Common myeloid progenitor, CD34-positive (primary cell): Measurements from ENCODE around the gene EXOC3L2.
A peak's percentile ranks its signal among the peaks of the same experiment; 100 is the strongest.

ENCODE experiments used
- CTCF ChIA-PET: fragments of 350-600 bp; sonication (Branson Sonifier 250); formaldehyde crosslinking; loops from one replicate; lab custom pipeline; 2021; ENCODE audit warnings: antibody characterized with exemption; lab: Charles Lee
- POLR2A ChIA-PET: fragments of 350-600 bp; sonication (Branson Sonifier 250); formaldehyde crosslinking; loops from one replicate; lab custom pipeline; 2021; ENCODE audit warnings: antibody characterized with exemption; lab: Charles Lee
- DNase-seq, 3 donors: peaks; one replicate each; pipeline versions ENCODE4 v3.0.0 to v3.0.0-alpha.2; 2013
- H3K27ac ChIP-seq, 2 experiments: 1 replicate in 1 of 2; 2 replicates in 1 of 2; pipeline ENCODE4 v1.7.0; 2013; ENCODE audit warnings: inconsistent platforms in 2 of 2, low read length in 2 of 2, mild to moderate bottlenecking in 2 of 2, low read depth in 1 of 2, moderate library complexity in 1 of 2; ENCODE audit not compliant: severe bottlenecking in 2 of 2, insufficient read depth in 1 of 2, poor library complexity in 1 of 2
- H3K27me3 ChIP-seq, 5 experiments: replicated peaks in 2 of 5; 1 replicate in 3 of 5; 2 replicates in 2 of 5; pipeline versions ENCODE4 v1.6.1 to v1.7.0; 2013; ENCODE audit warnings: low read length in 4 of 5, mild to moderate bottlenecking in 2 of 5, moderate library complexity in 2 of 5, inconsistent platforms in 1 of 5; ENCODE audit not compliant: insufficient read depth in 5 of 5, control insufficient read depth in 4 of 5
- H3K36me3 ChIP-seq, 4 experiments: 1 replicate in 2 of 4; 2 replicates in 2 of 4; pipeline versions ENCODE4 v1.6.1 to v1.7.0; 2013; ENCODE audit warnings: low read length in 3 of 4, control low read depth in 1 of 4, mild to moderate bottlenecking in 1 of 4; ENCODE audit not compliant: control insufficient read depth in 4 of 4, insufficient read depth in 4 of 4
- H3K4me1 ChIP-seq, 4 experiments: 1 replicate in 3 of 4; 2 replicates in 1 of 4; pipeline versions ENCODE4 v1.6.1 to v1.7.1; 2013; ENCODE audit warnings: low read length in 3 of 4, mild to moderate bottlenecking in 3 of 4, control low read depth in 1 of 4, inconsistent platforms in 1 of 4, moderate library complexity in 1 of 4; ENCODE audit not compliant: control insufficient read depth in 4 of 4, insufficient read depth in 4 of 4; ENCODE audit errors: control extremely low read depth in 1 of 4
- H3K4me3 ChIP-seq, 7 experiments: 1 replicate in 4 of 7; 2 replicates in 3 of 7; pipeline versions ENCODE4 v1.5.1 to v1.7.0; 2013; ENCODE audit warnings: mild to moderate bottlenecking in 7 of 7, low read length in 6 of 7, moderate library complexity in 6 of 7, inconsistent platforms in 2 of 7, low read depth in 2 of 7, control low read depth in 1 of 7; ENCODE audit not compliant: insufficient read depth in 4 of 7, control insufficient read depth in 1 of 7; ENCODE audit errors: extremely low read depth in 1 of 7
- H3K9me3 ChIP-seq, 5 experiments: 1 replicate in 4 of 5; 2 replicates in 1 of 5; pipeline versions ENCODE4 v1.6.1 to v1.7.1; 2013; ENCODE audit warnings: low read length in 4 of 5, mild to moderate bottlenecking in 2 of 5, inconsistent platforms in 1 of 5, low read depth in 1 of 5, moderate library complexity in 1 of 5; ENCODE audit not compliant: control insufficient read depth in 4 of 5, insufficient read depth in 2 of 5; ENCODE audit errors: control extremely low read depth in 1 of 5
- WGBS: methylation state at CpG from one replicate; pipeline ENCODE4 v1.1.5; 2013; ENCODE audit not compliant: insufficient coverage; 5-methylcytosine and 5-hydroxymethylcytosine counted together

The EXOC3L2 gene

DNA sequence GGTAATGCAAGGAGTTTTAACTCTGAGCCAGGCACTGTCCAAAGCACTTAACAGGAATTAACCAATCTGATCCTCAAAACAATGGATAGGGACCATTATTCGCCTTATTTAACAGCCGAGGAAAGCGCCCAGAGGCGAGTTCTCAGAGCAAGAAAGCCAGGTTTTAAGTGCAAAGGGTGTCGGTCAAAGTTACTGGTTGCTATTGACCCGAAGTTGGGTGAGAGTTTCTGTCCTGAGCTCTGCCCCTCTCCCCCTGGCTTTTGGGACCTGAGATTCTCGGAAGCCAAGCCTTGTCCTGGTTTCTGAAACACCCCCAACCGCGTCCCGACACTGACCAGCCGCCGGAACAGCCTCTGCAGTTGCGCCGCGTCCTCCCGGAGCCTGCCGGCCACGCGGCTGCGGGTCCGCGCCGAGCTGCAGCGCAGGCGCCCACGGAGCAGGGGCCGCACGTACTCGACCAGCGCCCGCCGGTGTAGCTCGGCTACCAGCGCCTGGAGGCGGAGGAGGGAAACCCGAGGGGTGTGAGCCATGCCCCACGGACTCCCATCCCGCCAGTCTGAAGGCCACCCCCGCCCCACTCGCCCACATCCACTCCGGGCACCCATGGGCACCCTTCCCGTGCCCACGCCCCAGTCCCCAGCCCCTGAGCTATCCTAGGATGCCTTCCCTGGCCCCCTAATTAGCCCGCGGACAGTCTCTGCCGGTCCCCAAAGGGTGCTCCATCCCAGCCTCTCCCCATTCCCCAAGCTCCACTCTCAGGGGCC lies 27.8 kb downstream of the EXOC3L2 start:
- Histone ChIP-seq H3K36me3 (no peaks in the 10 kb centered on the region), H3K9me3 (no peaks in the 10 kb centered on the region), H3K27ac (no peak overlapping the region), H3K4me3 (no peak overlapping the region), H3K27me3 (peaks cover 0 to 40% (median 22%) of the 10 kb centered on the region in 5 experiments), H3K4me1 (peaks cover 0 to 15% (median 10%) of the 10 kb centered on the region in 4 experiments)
- DNase-seq = no peak
- ChIA-PET POLR2A (no interaction called here), CTCF (interaction anchor here (1.4 kb wide), 1 partner anchor 19 kb away, joined by 4 read pairs; no protein-coding TSS in a partner anchor)
- 38% methylated on average over 30 of the region's 46 CpGs for WGBS

DNA sequence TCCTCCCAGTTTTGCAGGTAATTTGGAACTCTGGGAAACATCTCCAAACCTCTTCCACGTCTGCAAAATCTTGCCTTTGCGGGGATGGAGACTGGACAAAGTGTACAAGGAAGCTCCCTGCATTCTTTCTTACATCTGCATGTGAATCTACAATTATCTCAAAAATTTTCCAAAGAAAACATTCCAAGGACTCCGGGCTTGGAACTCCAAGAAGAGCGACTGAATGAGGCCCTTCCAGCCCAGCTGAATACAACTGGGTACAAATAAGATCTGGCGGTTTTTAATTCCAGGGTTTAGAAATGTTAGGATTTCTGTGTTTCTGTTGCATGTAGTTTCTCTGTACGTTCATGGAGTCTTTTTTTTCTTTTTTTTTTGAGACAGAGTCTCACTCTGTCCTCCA lies 28.5 kb downstream of the EXOC3L2 start:
- H3K27ac ChIP-seq = no peak overlapping the region
- no peak overlapping the region for H3K4me3 ChIP-seq
- DNase-seq = no peak
- no peaks in the 10 kb centered on the region for H3K36me3 ChIP-seq
- WGBS = 81% methylated on average over 6 of the region's 6 CpGs
- ChIA-PET CTCF (no interaction called here), POLR2A (no interaction called here)
- peaks cover 0 to 21% (median 14%) of the 10 kb centered on the region in 4 experiments for H3K4me1 ChIP-seq
- peaks cover 0 to 40% (median 22%) of the 10 kb centered on the region in 5 experiments for H3K27me3 ChIP-seq
- no peaks in the 10 kb centered on the region for H3K9me3 ChIP-seq

DNA sequence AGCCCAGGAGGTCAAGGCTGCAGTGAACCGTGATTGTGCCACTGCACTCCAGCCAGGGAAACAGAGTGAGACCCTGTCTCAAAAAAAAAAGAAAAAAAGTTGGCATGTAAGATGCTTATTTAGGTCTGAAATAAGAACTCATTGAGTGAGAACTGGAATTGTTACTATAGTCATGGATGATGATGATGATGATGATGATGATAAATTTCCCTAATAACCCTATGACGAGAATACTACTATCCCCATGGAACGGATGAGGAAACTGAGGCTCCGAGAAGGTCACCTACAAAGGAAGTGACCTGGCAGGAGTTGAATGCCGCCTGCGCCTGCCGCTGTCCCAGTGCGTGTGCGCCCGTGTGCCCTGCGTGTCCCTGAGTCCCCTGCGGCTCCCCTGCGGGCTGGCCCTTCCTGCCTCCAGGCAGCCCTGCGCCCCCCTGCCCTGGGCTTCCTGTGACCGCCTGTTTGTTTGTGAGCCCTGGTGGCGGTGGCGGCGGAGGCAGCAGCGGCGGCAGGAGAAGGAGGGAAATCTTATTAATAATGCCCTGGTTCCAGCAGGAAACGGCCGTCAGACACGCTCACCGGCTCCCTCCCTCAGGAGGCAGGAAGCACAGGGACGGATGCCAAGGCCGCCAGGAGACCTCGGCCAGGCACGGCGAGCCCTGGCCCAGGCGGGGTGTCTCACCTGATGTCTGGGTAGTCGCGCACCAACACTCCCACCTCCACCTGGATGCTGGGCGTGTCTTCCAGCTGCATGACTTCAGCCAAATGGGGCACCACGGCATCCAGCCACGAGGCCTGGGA lies 29.6 kb downstream of the EXOC3L2 start:
- WGBS = 3% methylated on average over 24 of the region's 35 CpGs
- Histone ChIP-seq H3K9me3 (no peaks in the 10 kb centered on the region), H3K4me1 (peaks cover 0 to 32% (median 25%) of the 10 kb centered on the region in 4 experiments), H3K27me3 (peaks cover 0 to 40% (median 22%) of the 10 kb centered on the region in 5 experiments), H3K4me3 (peak overlapping the region in 4 of 7 experiments; percentile 7 to 52 (median 32)), H3K27ac (no peak overlapping the region), H3K36me3 (no peaks in the 10 kb centered on the region)
- DNase-seq = peak in 1 of 3 donors; percentile 38
- ChIA-PET CTCF (no interaction called here), POLR2A (no interaction called here)

DNA sequence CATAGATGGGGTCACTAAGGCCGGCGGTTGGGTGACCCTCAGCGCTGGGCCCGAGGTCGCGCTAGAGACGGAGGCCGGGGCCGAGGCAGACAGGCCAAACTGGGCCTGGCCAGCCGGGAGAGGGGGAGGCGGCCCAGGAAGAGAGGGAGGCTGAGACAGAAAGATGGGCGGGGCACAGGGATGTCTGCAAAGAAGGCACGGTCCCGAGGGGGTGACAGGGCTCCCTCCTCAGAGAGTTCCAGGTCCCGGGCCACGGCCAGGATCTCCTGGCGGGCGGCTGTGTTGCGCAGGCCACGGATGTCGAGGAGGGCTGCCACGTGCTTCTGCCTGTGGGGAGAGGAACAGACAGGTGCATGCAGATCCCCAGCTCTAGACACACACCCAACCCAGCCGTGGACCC lies 32.2 kb downstream of the EXOC3L2 start:
- POLR2A ChIA-PET = no interaction called here
- H3K27ac ChIP-seq = no peak overlapping the region
- DNase-seq = no peak
- no peaks in the 10 kb centered on the region for H3K9me3 ChIP-seq
- CTCF ChIA-PET = interaction anchor here (1.3 to 1.5 kb wide), 2 partner anchors 9 to 12 kb away, joined by 4 to 5 read pairs; no protein-coding TSS in a partner anchor
- 98% methylated on average over 21 of the region's 23 CpGs for WGBS
- H3K27me3 ChIP-seq = peaks cover 0 to 30% (median 20%) of the 10 kb centered on the region in 5 experiments
- H3K4me3 ChIP-seq = no peak overlapping the region
- H3K36me3 ChIP-seq = no peaks in the 10 kb centered on the region
- H3K4me1 ChIP-seq = peaks cover 0 to 33% (median 26%) of the 10 kb centered on the region in 4 experiments

DNA sequence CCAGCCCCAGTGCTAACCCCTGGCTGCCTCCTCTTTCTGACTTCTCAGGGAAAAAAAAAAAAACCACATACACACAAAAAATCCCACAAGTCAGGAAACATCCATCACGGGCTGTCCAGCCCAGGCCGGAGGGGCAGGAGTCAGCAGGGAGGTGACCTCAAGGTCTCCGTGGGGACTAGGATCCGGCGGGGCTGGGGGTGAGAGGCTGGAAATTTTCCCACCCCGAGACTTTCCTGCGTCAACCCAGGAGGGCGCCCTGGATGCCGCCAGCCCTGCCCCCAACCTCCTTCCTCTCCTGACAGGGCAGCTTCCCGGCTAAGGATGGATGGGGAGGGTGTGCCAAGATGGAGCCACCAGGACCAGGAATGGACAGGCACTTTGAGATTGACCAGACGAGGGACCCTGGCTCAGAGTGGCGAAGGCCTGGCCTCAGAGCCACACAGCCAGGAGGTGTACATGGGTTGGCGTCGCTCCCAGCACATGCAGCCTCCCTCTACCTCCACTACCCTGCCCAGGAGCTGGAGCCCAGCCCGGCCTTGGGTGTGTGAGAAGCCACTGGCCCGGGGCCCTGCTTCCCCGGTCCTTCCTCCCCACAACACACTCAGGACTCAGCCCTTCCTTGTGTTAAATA lies 33.3 kb downstream of the EXOC3L2 start:
- ChIA-PET CTCF (interaction anchor here (0.8 to 1.5 kb wide), 2 partner anchors 11 to 127 kb away, joined by 4 to 5 read pairs; no protein-coding TSS in a partner anchor), POLR2A (no interaction called here)
- Histone ChIP-seq H3K27ac (no peak overlapping the region), H3K27me3 (peaks cover 0 to 18% (median 14%) of the 10 kb centered on the region in 5 experiments), H3K36me3 (no peaks in the 10 kb centered on the region), H3K4me1 (peaks cover 0 to 28% (median 23%) of the 10 kb centered on the region in 4 experiments), H3K4me3 (peak overlapping the region in 4 of 7 experiments; percentile 33 to 59 (median 42)), H3K9me3 (no peaks in the 10 kb centered on the region)
- 0% methylated on average over 8 of the region's 17 CpGs for WGBS
- DNase-seq = peak in 2 of 3 donors; percentile 28 to 43

DNA sequence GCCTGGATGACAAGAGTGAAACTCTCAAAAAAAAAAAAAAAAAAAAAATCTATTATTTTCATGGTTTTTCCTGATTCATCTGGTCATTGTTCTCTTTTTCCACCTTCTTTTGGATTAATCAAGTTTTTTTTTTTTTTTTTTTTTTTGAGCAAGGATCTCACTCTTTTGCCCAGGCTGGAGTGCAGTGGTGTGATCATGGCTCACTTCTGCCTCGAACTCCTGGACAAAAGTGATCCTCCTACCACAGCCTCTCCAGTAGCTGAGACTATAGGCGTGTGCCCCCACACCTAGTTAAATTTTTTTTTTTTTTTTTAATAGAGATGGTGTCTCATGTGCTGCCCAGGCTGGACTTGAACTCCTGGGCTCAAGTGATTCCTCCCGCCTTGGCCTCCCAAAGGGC lies 38.9 kb downstream of the EXOC3L2 start:
- H3K27ac ChIP-seq = no peak overlapping the region
- no peaks in the 10 kb centered on the region for H3K36me3 ChIP-seq
- no peaks in the 10 kb centered on the region for H3K9me3 ChIP-seq
- H3K27me3 ChIP-seq = no peaks in the 10 kb centered on the region
- WGBS = 100% methylated on average over 1 of the region's 3 CpGs
- peaks cover 0 to 10% (median 9%) of the 10 kb centered on the region in 4 experiments for H3K4me1 ChIP-seq
- no peak overlapping the region for H3K4me3 ChIP-seq
- ChIA-PET CTCF (no interaction called here), POLR2A (interaction anchor here (0.7 kb wide), 1 partner anchor 130 kb away, joined by 4 read pairs; no protein-coding TSS in a partner anchor)
- no peak for DNase-seq
